ENCODE measurements around the gene ZNF774. TPM values are rescaled to one million over a fixed set of nuclear protein-coding genes. Genes with fewer than 3 reads are reported as not detected.

ZNF774 gene
- total RNA-seq, 1 donor from 2014 or later: 3.3 TPM

DNA sequence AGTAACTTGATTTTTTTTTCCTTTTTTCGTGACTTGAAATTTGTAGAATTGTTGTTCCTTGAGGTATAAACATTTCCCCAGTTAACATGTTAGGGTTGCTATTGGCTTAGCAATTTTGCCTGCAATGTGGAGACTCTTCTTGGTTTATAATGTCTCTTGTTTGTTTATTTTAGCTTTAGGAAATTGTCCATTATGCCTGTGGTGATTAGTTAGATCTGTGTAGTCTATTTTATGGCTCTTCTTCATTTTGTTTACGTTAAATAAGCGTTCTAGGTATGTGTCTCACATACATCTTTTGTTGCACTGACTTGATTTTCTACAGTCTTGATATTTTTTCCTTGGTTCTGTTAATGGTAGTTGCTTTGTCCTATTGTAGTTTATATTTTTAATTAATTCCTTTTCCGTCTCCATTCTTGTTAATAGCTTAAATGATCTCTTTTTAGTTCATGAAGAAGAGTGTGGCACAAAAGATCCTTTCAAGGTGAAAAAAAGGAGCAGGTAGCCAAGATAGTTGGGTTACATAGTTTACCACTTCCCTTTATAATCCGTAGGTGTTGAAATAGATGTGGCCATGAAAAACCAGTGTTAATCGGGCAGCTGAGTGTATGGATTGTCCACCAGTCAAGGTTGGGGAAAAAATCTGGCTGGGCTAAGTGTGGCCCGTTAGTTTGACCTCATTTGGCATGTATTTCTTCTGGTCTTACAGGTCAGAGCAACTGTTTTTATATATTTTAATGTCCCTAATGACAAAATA lies 48.1 kb downstream of the ZNF774 start:
- Histone ChIP-seq H4K20me1 (ENCODE audit: insufficient read depth, low read length) (peaks cover 41% of the 10 kb centered on the region), H3K4me2 (ENCODE audit: low read length) (peak overlapping the region; percentile 77), H3K9me3 (ENCODE audit: insufficient read depth, low read depth, low read length) (no peaks in the 10 kb centered on the region), H2AFZ (ENCODE audit: low read depth, low read length) (no peak overlapping the region), H3K27me3 (ENCODE audit: insufficient read depth, low read length) (no peaks in the 10 kb centered on the region), H3K36me3 (ENCODE audit: insufficient read depth, low read length) (peaks cover 3% of the 10 kb centered on the region), H3K9ac (ENCODE audit: low read length) (peak overlapping the region; percentile 68), H3K79me2 (ENCODE audit: insufficient read depth, low read length) (peaks cover 96% of the 10 kb centered on the region), H3K4me1 (ENCODE audit: insufficient read depth, low read length) (peaks cover 39% of the 10 kb centered on the region), H3K4me3 (ENCODE audit: insufficient read depth, low read depth, low read length) (peak overlapping the region; percentile 19), H3K27ac (ENCODE audit: low read depth, low read length) (peak overlapping the region; percentile 91)
- FAIRE-seq: no peak
- DNase-seq (ENCODE audit: low read depth): no peak
- Mint-ChIP-seq H3K36me3 (ENCODE audit: low read depth, unreplicated experiment) (peaks cover 10% of the 10 kb centered on the region), H3K4me1 (ENCODE audit: low read depth, unreplicated experiment) (peaks cover 53% of the 10 kb centered on the region), H3K27ac (ENCODE audit: unreplicated experiment) (peak overlapping the region; percentile 100), H3K27me3 (ENCODE audit: low read depth, unreplicated experiment) (no peaks in the 10 kb centered on the region), H3K9me3 (ENCODE audit: unreplicated experiment) (no peaks in the 10 kb centered on the region), H3K4me3 (ENCODE audit: unreplicated experiment) (peak overlapping the region; percentile 81)
- TF ChIP-seq, protein P1, sequence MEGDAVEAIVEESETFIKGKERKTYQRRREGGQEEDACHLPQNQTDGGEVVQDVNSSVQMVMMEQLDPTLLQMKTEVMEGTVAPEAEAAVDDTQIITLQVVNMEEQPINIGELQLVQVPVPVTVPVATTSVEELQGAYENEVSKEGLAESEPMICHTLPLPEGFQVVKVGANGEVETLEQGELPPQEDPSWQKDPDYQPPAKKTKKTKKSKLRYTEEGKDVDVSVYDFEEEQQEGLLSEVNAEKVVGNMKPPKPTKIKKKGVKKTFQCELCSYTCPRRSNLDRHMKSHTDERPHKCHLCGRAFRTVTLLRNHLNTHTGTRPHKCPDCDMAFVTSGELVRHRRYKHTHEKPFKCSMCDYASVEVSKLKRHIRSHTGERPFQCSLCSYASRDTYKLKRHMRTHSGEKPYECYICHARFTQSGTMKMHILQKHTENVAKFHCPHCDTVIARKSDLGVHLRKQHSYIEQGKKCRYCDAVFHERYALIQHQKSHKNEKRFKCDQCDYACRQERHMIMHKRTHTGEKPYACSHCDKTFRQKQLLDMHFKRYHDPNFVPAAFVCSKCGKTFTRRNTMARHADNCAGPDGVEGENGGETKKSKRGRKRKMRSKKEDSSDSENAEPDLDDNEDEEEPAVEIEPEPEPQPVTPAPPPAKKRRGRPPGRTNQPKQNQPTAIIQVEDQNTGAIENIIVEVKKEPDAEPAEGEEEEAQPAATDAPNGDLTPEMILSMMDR (IDR thresholded peaks at IDR 0.05; ENCODE audit: insufficient read depth, low read depth, low read length): no peak
- TF ChIP-seq EZH2 (IDR thresholded peaks at IDR 0.05; ENCODE audit: insufficient read depth, low read length): no peak

- peaks cover 40% of the 10 kb centered on the region for H4K20me1 ChIP-seq (ENCODE audit: insufficient read depth, low read length)
- H3K9ac ChIP-seq (ENCODE audit: low read length): peak overlapping the region; percentile 68
- peak; percentile 98 for DNase-seq (ENCODE audit: low read depth)
- peaks cover 9% of the 10 kb centered on the region for H3K36me3 Mint-ChIP-seq (ENCODE audit: low read depth, unreplicated experiment)
- peak; percentile 56 for FAIRE-seq
- no peak for TF ChIP-seq EZH2 (IDR thresholded peaks at IDR 0.05; ENCODE audit: insufficient read depth, low read length)
- TF ChIP-seq, protein P1 (IDR thresholded peaks at IDR 0.05; ENCODE audit: insufficient read depth, low read depth, low read length): no peak
- peaks cover 43% of the 10 kb centered on the region for H3K4me1 ChIP-seq (ENCODE audit: insufficient read depth, low read length)
- H2AFZ ChIP-seq (ENCODE audit: low read depth, low read length): no peak overlapping the region
- peak overlapping the region; percentile 77 for H3K4me2 ChIP-seq (ENCODE audit: low read length)
- no peaks in the 10 kb centered on the region for H3K27me3 ChIP-seq (ENCODE audit: insufficient read depth, low read length)
- H3K4me3 Mint-ChIP-seq (ENCODE audit: unreplicated experiment): peak overlapping the region; percentile 81
- H3K27ac Mint-ChIP-seq (ENCODE audit: unreplicated experiment): peak overlapping the region; percentile 100
- H3K9me3 ChIP-seq (ENCODE audit: insufficient read depth, low read depth, low read length): no peaks in the 10 kb centered on the region
- peaks cover 52% of the 10 kb centered on the region for H3K4me1 Mint-ChIP-seq (ENCODE audit: low read depth, unreplicated experiment)
- peaks cover 3% of the 10 kb centered on the region for H3K36me3 ChIP-seq (ENCODE audit: insufficient read depth, low read length)
- peak overlapping the region; percentile 91 for H3K27ac ChIP-seq (ENCODE audit: low read depth, low read length)
- no peaks in the 10 kb centered on the region for H3K9me3 Mint-ChIP-seq (ENCODE audit: unreplicated experiment)
- H3K27me3 Mint-ChIP-seq (ENCODE audit: low read depth, unreplicated experiment): no peaks in the 10 kb centered on the region
- peaks cover 96% of the 10 kb centered on the region for H3K79me2 ChIP-seq (ENCODE audit: insufficient read depth, low read length)
- H3K4me3 ChIP-seq (ENCODE audit: insufficient read depth, low read depth, low read length): peak overlapping the region; percentile 24
These were observed 48.8 kb downstream of the ZNF774 start for GRCh38 chr15:90400759-90401314.

All from astrocyte (in vitro differentiated cells and primary cell).